ENCODE results near the gene LCE2A. TPM values are rescaled to one million over a fixed set of nuclear protein-coding genes. Genes with fewer than 3 reads are reported as not detected.

LCE2A gene
- total RNA-seq, 1 experiment from 2014 or later: not detected

DNA sequence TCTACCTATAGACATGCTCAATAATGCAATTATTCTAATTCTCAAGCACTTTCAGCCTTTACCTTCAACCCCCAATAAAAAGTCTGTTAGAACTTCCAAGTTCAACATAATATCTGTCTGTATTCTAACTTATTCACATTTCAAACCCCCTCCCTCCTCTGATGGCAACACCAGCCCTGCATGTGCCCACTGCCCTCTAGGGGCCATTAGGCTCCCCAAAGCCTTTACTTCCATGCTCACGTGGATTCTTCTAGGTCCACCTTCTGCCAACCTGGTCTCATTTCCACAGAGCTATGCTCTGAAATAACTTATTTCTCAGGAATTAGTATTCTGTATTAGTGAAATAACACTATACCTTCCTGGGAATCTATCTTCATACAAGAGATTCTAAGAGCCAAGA, 37.5 kb downstream of the LCE2A start:
- Mint-ChIP-seq H3K27ac (no peak overlapping the region), H3K36me3 (ENCODE audit: insufficient read depth in 1 of 3, low read depth in 3 of 3) (peaks cover 0 to 27% (median 12%) of the 10 kb centered on the region in 3 experiments; a peak in 5 of 7 replicates), H3K4me3 (no peak overlapping the region), H3K4me1 (no peaks in the 10 kb centered on the region), H3K9me3 (peaks cover 90 to 93% of the 10 kb centered on the region in 2 experiments), H3K27me3 (ENCODE audit: low read depth) (peaks cover 3% of the 10 kb centered on the region; the same call in 1 of the 2 replicates)
- H2AK5ac ChIP-seq (ENCODE audit: insufficient read length, low read length): no peak overlapping the region
- H2BK12ac ChIP-seq (ENCODE audit: insufficient read length, low read depth, low read length): no peak overlapping the region
- no peak overlapping the region for H3K4ac ChIP-seq (ENCODE audit: low read depth, low read length)
- no peak overlapping the region for H3T11ph ChIP-seq (ENCODE audit: low read length)
- TF ChIP-seq, protein P1, sequence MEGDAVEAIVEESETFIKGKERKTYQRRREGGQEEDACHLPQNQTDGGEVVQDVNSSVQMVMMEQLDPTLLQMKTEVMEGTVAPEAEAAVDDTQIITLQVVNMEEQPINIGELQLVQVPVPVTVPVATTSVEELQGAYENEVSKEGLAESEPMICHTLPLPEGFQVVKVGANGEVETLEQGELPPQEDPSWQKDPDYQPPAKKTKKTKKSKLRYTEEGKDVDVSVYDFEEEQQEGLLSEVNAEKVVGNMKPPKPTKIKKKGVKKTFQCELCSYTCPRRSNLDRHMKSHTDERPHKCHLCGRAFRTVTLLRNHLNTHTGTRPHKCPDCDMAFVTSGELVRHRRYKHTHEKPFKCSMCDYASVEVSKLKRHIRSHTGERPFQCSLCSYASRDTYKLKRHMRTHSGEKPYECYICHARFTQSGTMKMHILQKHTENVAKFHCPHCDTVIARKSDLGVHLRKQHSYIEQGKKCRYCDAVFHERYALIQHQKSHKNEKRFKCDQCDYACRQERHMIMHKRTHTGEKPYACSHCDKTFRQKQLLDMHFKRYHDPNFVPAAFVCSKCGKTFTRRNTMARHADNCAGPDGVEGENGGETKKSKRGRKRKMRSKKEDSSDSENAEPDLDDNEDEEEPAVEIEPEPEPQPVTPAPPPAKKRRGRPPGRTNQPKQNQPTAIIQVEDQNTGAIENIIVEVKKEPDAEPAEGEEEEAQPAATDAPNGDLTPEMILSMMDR (conservative IDR thresholded peaks at IDR 0.05): no peak
- no peak overlapping the region for H3K4me2 ChIP-seq (ENCODE audit: insufficient read depth, insufficient read length, low read length)
- no peak overlapping the region for H3K23ac ChIP-seq (ENCODE audit: insufficient read length, low read depth, low read length)
- H2AFZ ChIP-seq (ENCODE audit: low read length): no peak overlapping the region
- no peaks in the 10 kb centered on the region for H3K27me3 ChIP-seq (ENCODE audit: insufficient read depth, low read length)
- H3K14ac ChIP-seq (ENCODE audit: insufficient read depth, low read length): no peak overlapping the region
- H2BK20ac ChIP-seq (ENCODE audit: low read depth, low read length, poor library complexity, severe bottlenecking): no peak overlapping the region
- H4K20me1 ChIP-seq (ENCODE audit: control insufficient read depth, insufficient read depth, insufficient read length): no peaks in the 10 kb centered on the region
- WGBS (ENCODE audit: extremely low coverage, insufficient read length, low lambda C conversion rate): no CpG with 5 or more reads among the region's 1 CpG
- no peaks in the 10 kb centered on the region for H3K79me1 ChIP-seq (ENCODE audit: insufficient read depth, low read depth, low read length, poor library complexity, severe bottlenecking)
- no peaks in the 10 kb centered on the region for H3K23me2 ChIP-seq (ENCODE audit: insufficient read length, low read depth, low read length, poor library complexity, severe bottlenecking)
- no peak overlapping the region for H4K5ac ChIP-seq (ENCODE audit: insufficient read length, low read depth, low read length)
- no peaks in the 10 kb centered on the region for H3K4me1 ChIP-seq (ENCODE audit: insufficient read depth, low read length)
- no peak overlapping the region for H3K27ac ChIP-seq (ENCODE audit: insufficient read length, low read depth, low read length)
- H3K18ac ChIP-seq (ENCODE audit: insufficient read length, low read depth, low read length): no peak overlapping the region
- H3K9ac ChIP-seq (ENCODE audit: extremely low read depth, insufficient read length, low read length): no peak overlapping the region
- no peak overlapping the region for H3K56ac ChIP-seq (ENCODE audit: insufficient read length, low read depth, low read length)
- H4K91ac ChIP-seq (ENCODE audit: insufficient read length, low read depth, low read length): no peak overlapping the region
- H2BK15ac ChIP-seq (ENCODE audit: low read depth, low read length): no peak overlapping the region
- no peaks in the 10 kb centered on the region for H3K79me2 ChIP-seq (ENCODE audit: insufficient read depth, low read length)
- H4K8ac ChIP-seq (replicated peaks; ENCODE audit: insufficient read length, low read depth, low read length): no peak overlapping the region
- H3K9me3 ChIP-seq (ENCODE audit: control insufficient read depth, low read depth, low read length): peaks cover 87% of the 10 kb centered on the region
- H2BK5ac ChIP-seq (ENCODE audit: insufficient read length, low read length): no peak overlapping the region
- no peak for DNase-seq
- H2BK120ac ChIP-seq (ENCODE audit: low read depth, low read length, poor library complexity, severe bottlenecking): no peak overlapping the region

Data from H9 (cell line).